HG03039 (cell line): ENCODE data around the gene PAK1.

Source experiments
- ATAC-seq: cut with Tn5 transposase; IDR thresholded peaks from one replicate; pipeline ENCODE4 v1.9.1; 2021; ENCODE audit warnings: mild to moderate bottlenecking, moderate library complexity; ENCODE audit not compliant: unreplicated experiment

The PAK1 gene

DNA sequence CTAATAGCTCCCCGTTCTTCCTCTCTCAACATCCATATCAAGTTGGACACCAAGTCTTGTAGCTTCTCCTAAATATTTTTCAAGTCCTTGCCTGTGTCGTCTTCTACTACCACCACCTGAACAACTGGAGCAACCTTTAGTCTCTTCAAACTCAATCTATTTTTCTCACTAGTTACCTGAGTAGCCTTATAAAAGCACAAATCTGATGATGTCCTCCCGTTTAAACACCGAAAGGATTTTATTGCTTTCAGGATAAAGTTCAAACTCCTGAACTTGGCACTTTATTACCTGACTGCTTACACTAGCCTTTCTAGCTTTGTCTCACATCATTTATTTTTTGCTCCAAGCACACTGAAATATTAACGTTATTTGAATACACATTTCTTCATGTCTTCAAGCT, 1.3 kb upstream of the PAK1 start:
- no peak for ATAC-seq

GRCh38 chr11:77474684-77475060, 778 bp upstream of the PAK1 start:
- ATAC-seq = no peak

DNA sequence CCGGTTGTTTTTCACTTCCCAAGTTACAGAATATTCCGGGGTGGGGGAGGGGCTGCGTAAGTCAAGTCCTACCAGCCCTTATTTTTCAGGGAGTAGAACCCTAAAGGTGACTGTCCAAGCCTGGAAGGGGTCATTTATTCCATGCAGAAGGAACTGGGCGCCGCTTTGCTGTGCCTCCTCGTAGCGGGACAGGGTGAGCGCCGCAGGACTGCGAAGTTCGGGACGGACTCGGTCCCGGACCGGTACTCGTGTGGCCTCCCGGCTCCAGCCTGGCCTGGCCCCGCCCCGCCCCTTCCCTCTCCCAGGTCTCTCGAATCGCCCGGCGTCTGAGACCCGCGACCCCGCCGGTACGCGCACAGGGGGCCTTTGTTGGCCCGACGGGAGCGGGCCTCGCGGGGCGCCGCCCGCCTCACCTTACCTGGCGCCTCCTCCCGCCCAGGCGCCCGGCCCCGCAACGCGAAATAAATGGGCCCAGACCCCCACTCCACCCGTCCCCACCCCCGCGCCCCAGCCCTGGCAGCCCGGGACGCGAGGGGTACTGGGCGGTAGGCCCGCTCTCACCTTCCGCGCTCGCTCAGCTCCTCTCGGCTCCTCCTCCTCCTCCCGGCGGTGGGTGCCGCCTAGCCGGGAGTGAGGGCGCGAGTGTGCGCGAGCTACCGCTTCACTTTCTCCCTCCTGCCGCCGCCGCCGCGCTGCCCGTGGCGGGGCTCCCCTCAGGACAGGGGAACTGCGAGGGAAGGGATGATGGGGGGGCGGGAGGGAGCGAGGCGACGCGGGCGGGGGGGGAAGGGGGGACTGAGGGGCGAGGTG, 698 bp downstream of the PAK1 start:
- ATAC-seq = no peak

DNA sequence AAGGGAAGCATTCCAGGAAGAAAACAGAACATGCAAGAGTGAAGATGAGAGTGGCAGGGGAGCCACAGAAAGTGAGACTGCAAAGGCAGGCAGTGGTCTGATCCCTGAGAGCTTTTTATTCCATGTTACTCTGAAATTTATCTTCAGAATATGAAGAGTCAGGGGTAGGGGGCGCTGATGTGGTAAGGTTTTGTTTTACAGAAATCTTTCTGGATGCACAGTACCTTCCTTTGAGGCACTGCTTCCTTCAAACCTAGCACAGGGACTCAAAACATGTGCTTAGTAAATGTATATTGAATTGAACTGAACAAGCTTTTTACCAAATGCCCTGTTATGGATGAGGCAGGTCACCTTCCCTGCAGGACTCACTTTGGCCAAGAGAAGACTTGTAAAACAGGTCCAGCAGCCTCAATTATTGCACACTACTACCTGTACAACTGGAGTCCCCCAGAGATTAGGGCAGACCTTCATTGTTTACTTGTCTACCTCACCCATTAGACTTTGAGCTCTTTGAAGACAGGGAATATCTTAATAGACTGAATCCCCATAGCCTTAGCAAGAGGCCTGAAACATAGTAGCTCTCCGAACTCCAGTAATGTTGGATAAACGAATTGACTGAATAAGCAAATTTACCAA, 2.2 kb downstream of the PAK1 start:
- ATAC-seq = no peak

GRCh38 chr11:77470971-77471370, 2.9 kb downstream of the PAK1 start:
- no peak for ATAC-seq

DNA sequence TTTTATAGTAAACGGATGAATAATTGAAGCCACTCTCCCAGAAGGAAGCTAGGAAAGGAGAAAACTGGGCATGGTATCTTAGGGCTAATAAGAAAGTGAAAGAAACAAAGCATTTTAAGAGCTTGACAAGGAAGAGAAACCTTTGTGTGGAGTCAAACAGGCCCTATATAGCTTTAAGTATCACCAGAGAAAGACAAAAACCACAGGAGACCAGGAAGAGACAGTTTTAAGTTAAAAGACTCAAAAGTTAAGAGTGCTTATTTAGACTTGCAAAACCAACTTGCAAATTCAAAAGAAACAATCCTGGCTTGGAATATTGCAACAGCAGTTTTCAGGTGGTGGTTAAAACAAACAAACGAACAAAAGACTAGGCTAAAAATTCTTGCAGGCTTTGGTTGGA, 3.4 kb downstream of the PAK1 start:
- no peak for ATAC-seq

DNA sequence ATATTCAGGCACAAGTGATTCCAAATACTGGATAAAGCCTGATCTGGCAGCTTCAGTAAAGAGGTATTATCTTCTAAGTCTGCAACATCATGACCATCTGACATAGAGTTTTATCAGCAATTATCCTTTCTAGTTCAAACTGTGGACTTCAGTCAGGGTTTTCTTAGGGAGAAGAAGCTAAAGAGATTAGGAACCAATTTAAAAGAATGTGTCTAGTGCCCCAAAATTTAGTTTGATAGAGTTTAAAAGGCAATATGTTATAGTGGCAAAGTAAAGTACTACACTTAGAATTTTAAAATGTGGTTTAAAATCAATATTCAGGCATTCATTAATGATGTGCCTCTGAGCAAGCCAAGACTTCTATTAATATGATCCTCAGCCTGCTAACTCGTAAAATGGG, 5.4 kb downstream of the PAK1 start:
- ATAC-seq = no peak

DNA sequence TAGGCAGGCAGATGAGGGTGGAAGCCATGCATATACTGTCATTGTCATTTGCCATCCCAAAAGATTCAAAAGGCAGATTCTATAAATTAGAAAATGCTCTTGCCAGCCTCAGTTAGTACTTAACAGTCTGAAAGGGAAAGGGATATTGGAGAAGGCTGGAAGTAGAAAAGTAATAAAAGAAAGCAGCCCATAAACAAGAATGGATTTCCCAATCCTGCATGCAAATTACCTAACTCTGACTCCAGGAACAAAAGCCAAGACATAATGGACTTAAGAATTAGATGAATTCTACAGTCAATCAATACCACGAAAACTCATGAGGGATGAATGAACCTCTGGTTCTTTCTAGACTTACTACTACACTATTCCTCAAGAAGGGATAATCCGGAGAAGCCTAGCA, 5.9 kb downstream of the PAK1 start:
- no peak for ATAC-seq

GRCh38 chr11:77467233-77467632, 6.7 kb downstream of the PAK1 start:
- no peak for ATAC-seq

DNA sequence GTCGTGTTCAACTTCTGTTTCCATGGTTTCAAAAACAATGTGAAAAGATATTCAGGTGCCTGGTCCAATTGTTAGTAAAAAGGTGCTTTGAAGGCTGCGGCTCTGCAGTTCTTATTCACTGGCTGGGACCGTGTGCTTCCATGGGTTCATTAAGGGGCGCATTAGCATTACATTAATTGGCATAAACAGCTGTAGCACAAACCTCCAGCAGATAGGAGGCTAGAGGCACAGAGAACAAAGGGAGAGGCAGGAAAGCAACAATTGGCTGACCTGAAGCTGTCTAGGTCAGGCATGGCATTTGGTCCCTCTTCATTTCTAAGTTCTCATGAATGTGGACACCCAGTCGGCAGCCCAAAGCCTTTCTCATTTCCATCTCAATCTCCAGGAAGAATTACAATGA, 16.6 kb downstream of the PAK1 start:
- peak; percentile 6 for ATAC-seq

GRCh38 chr11:77455740-77456139, 18.2 kb downstream of the PAK1 start:
- no peak for ATAC-seq

GRCh38 chr11:77454867-77455655, 18.8 kb downstream of the PAK1 start:
- ATAC-seq = no peak

- ATAC-seq = no peak
Observed at GRCh38 chr11:77450227-77450626, 23.7 kb downstream of the PAK1 start.

GRCh38 chr11:77449784-77450183, 24.1 kb downstream of the PAK1 start:
- ATAC-seq = no peak

GRCh38 chr11:77449060-77449521, 24.8 kb downstream of the PAK1 start:
- ATAC-seq = peak; percentile 50

DNA sequence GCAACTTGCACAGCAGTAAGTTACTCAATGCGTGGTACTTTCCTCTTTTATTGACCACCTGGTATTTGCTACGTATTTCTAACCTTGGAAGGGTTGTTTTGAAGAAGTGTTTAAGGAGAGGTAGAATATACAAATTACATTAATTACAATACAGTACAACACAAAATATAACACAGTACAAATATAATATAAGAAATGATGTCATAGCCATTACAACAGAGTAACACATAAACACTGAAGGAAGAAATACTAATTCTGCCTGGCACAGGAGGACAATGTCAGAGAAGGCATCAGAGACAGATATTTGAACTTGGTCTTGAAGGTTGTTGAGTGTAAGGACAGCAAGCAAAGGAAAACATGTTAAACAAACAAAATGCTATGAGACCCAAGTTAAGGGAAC, 25.6 kb downstream of the PAK1 start:
- no peak for ATAC-seq

DNA sequence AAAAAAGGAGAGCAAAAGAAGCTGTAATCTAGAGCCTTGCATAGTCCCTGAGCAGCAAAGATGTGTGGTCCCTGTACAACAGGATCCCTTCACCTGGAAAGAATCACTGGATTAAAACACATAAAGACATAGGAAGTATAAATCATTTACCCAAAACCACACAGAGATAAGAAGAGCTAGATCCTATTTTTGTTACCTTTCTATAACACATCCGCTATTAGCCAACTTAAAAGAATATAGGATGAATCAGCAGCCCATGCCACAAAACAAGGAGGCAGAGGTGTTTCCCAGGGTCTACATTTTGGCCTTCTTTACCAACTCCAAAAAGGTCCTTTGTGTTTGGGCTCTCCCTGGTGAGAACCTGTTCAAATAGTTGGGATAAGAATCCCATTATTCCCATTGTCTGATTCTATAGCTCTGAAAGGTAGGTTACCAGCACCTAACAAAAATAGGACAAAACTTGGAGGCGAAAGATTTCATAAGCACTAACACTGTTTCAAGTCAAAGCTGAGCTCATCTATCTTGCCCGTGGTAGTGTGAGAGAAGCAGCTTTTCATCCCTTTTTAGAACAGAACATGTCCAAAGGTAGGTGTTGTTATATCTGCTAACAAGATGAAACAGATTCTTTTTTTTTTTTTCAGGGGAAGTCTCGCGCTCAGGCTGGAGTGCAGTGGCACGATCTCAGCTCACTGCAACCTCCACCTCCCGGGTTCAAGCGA, 26.8 kb downstream of the PAK1 start:
- no peak for ATAC-seq

- no peak for ATAC-seq
Observed at GRCh38 chr11:77444261-77444660, 29.6 kb downstream of the PAK1 start.

DNA sequence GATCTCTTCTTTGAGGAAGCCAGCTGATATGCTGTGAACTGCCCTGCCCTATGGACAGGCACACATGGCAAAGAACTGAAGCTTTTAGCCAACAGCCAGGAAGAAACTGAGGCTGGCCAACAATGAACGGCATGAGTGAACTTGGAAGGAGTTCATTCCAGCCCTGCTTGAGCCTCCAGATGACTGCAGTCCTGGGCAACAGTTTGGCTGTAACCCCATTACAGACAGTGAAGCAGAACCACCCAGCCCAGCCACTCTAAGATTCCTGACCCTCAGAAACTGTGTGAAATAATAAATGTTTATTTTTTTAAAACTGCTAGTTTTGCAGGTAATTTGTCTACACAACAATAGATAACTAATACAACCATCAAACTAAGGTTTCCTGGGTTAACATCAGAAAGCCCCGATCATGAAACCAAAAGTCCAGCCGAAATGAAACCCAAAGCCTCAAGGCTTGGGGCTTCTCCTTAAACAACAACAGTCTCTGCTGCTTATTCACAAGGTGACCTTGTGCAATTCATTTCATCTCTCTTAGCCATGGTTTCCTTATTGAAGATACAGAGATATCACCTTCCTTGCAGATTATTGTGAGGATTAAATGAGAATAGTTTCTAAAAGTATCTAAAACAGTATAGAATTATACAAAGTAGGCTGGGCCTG, 31.4 kb downstream of the PAK1 start:
- ATAC-seq = no peak

DNA sequence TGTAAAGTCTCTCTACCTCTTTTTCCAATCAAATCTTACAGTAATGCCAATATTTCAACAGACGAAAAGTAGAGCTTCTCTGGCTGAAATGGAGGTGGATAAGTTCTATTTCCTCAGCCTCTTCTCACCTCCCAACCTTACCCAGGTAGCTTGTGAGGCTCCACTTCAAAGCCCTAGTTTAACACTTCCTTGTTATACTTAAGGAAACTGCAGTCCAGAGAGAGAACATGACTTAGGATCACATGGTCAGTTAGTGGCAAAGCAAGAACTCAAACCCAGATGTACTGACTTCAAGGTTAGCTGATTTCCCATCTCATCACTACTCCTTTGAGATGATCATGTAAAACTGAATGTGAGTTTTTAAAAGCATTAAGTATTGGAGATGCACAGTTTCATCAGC, 32.5 kb downstream of the PAK1 start:
- no peak for ATAC-seq

DNA sequence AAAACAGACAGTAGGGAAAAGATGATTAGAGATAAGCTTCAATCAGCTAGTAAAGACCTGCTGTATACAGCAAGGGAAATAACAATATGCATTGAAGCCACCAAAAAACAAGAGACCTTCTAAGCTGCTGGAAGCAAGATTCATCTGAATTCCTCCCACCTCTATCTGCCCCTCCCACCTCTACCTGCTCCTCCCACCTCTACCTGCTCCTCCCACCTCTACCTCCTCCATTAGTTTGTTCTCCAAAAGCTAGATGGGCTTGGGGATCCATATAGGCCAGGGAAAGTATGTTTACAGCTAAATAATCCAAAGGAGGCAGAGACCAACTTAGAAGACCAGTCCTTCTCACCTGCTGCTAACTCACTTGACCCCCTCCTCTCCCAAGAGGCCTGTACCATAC, 33.2 kb downstream of the PAK1 start:
- no peak for ATAC-seq
